ENCODE measurements around the gene FBXO11. TPM values are rescaled to one million over a fixed set of nuclear protein-coding genes. Genes with fewer than 3 reads are reported as not detected.

Gene FBXO11
- total RNA-seq, 1 experiment from 2014 or later = 43.8 TPM

DNA sequence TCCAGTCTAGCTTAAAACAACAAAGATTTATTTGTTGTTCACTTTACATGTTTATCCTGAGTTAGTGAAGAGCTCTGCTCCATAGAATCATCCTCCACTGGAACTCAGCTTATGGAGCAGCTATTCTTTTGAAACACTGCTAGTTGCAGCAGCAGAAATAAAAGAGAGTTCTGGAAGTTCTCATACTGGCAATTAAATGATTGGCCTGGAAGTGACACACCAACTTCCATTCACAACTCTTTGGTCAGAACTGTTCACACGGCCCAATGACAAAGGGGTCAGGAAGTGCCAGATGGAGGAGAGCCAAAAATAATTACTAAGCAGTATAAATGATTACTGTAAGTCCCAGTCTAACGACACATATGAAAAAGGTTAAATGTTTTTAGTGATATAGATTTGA is 39.1 kb downstream of the FBXO11 start:
- Mint-ChIP-seq H3K27me3 (ENCODE audit: low read depth) (no peaks in the 10 kb centered on the region), H3K9me3 (no peaks in the 10 kb centered on the region), H3K4me1 (peaks cover 50% of the 10 kb centered on the region), H3K27ac (no peak overlapping the region; the same call in 1 of the 2 replicates), H3K36me3 (no peaks in the 10 kb centered on the region), H3K4me3 (no peak overlapping the region)
- ATAC-seq (no peak), DNase-seq (ENCODE audit: low spot score) (no peak)
- POLR2A ChIA-PET = no interaction called here
- TF ChIP-seq MYBL2 (CRISPR knock-in tag; IDR thresholded peaks at IDR 0.05) (no peak), ZNF219 (CRISPR knock-in tag; IDR thresholded peaks at IDR 0.05; ENCODE audit: borderline replicate concordance) (no peak)
- TF ChIP-seq, protein P1, sequence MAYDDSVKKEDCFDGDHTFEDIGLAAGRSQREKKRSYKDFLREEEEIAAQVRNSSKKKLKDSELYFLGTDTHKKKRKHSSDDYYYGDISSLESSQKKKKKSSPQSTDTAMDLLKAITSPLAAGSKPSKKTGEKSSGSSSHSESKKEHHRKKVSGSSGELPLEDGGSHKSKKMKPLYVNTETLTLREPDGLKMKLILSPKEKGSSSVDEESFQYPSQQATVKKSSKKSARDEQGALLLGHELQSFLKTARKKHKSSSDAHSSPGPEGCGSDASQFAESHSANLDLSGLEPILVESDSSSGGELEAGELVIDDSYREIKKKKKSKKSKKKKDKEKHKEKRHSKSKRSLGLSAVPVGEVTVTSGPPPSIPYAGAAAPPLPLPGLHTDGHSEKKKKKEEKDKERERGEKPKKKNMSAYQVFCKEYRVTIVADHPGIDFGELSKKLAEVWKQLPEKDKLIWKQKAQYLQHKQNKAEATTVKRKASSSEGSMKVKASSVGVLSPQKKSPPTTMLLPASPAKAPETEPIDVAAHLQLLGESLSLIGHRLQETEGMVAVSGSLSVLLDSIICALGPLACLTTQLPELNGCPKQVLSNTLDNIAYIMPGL (CRISPR knock-in tag; IDR thresholded peaks at IDR 0.05) = no peak
- CTCF ChIA-PET = interaction anchor here (0.8 kb wide), 1 partner anchor 240 kb away, joined by 3 read pairs; no protein-coding TSS in a partner anchor

DNA sequence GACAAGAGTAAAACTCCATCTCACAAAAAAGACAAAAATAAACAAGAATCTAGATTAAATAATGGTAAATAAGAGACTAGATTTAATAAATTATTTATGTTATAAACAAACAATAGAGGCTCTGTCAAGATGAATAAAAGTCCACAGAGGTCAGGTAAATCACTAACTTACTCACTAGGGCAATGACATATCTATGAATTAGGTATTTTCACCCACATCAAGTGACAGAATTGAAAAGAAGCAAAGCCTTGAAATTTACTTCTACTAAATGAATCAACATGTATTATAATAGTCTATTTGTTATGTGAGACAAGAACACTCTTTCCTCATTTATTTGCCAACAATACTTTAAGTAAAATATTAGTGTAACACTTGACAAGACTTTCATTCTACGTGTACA is 41.7 kb downstream of the FBXO11 start:
- Mint-ChIP-seq H3K27me3 (ENCODE audit: low read depth) (no peaks in the 10 kb centered on the region), H3K9me3 (no peaks in the 10 kb centered on the region), H3K4me1 (peaks cover 24% of the 10 kb centered on the region), H3K36me3 (no peaks in the 10 kb centered on the region), H3K27ac (no peak overlapping the region), H3K4me3 (no peak overlapping the region)
- DNase-seq (ENCODE audit: low spot score) = no peak
- TF ChIP-seq, protein P2, sequence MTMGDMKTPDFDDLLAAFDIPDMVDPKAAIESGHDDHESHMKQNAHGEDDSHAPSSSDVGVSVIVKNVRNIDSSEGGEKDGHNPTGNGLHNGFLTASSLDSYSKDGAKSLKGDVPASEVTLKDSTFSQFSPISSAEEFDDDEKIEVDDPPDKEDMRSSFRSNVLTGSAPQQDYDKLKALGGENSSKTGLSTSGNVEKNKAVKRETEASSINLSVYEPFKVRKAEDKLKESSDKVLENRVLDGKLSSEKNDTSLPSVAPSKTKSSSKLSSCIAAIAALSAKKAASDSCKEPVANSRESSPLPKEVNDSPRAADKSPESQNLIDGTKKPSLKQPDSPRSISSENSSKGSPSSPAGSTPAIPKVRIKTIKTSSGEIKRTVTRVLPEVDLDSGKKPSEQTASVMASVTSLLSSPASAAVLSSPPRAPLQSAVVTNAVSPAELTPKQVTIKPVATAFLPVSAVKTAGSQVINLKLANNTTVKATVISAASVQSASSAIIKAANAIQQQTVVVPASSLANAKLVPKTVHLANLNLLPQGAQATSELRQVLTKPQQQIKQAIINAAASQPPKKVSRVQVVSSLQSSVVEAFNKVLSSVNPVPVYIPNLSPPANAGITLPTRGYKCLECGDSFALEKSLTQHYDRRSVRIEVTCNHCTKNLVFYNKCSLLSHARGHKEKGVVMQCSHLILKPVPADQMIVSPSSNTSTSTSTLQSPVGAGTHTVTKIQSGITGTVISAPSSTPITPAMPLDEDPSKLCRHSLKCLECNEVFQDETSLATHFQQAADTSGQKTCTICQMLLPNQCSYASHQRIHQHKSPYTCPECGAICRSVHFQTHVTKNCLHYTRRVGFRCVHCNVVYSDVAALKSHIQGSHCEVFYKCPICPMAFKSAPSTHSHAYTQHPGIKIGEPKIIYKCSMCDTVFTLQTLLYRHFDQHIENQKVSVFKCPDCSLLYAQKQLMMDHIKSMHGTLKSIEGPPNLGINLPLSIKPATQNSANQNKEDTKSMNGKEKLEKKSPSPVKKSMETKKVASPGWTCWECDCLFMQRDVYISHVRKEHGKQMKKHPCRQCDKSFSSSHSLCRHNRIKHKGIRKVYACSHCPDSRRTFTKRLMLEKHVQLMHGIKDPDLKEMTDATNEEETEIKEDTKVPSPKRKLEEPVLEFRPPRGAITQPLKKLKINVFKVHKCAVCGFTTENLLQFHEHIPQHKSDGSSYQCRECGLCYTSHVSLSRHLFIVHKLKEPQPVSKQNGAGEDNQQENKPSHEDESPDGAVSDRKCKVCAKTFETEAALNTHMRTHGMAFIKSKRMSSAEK (CRISPR knock-in tag; IDR thresholded peaks at IDR 0.05; ENCODE audit: borderline replicate concordance) = no peak
- TF ChIP-seq MXD4 (CRISPR knock-in tag; IDR thresholded peaks at IDR 0.05; ENCODE audit: borderline replicate concordance) (no peak), ZNF138 (CRISPR knock-in tag; conservative IDR thresholded peaks at IDR 0.05) (no peak), ESRRA (CRISPR knock-in tag; IDR thresholded peaks at IDR 0.05; ENCODE audit: borderline replicate concordance) (no peak), NR2C2 (CRISPR knock-in tag; IDR thresholded peaks at IDR 0.05) (no peak), IRF2 (CRISPR knock-in tag; IDR thresholded peaks at IDR 0.05; ENCODE audit: borderline replicate concordance, low read depth) (no peak), TEAD1 (CRISPR knock-in tag; IDR thresholded peaks at IDR 0.05) (no peak), ZNF121 (CRISPR knock-in tag; IDR thresholded peaks at IDR 0.05) (no peak), CREM (CRISPR knock-in tag; IDR thresholded peaks at IDR 0.05) (no peak)
- TF ChIP-seq, protein P3, sequence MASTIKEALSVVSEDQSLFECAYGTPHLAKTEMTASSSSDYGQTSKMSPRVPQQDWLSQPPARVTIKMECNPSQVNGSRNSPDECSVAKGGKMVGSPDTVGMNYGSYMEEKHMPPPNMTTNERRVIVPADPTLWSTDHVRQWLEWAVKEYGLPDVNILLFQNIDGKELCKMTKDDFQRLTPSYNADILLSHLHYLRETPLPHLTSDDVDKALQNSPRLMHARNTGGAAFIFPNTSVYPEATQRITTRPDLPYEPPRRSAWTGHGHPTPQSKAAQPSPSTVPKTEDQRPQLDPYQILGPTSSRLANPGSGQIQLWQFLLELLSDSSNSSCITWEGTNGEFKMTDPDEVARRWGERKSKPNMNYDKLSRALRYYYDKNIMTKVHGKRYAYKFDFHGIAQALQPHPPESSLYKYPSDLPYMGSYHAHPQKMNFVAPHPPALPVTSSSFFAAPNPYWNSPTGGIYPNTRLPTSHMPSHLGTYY (CRISPR knock-in tag; IDR thresholded peaks at IDR 0.05) = no peak
- TF ChIP-seq, protein P4, sequence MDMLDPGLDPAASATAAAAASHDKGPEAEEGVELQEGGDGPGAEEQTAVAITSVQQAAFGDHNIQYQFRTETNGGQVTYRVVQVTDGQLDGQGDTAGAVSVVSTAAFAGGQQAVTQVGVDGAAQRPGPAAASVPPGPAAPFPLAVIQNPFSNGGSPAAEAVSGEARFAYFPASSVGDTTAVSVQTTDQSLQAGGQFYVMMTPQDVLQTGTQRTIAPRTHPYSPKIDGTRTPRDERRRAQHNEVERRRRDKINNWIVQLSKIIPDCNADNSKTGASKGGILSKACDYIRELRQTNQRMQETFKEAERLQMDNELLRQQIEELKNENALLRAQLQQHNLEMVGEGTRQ (CRISPR knock-in tag; IDR thresholded peaks at IDR 0.05) = no peak
- ChIA-PET POLR2A (no interaction called here), CTCF (no interaction called here)
- ATAC-seq = no peak

DNA sequence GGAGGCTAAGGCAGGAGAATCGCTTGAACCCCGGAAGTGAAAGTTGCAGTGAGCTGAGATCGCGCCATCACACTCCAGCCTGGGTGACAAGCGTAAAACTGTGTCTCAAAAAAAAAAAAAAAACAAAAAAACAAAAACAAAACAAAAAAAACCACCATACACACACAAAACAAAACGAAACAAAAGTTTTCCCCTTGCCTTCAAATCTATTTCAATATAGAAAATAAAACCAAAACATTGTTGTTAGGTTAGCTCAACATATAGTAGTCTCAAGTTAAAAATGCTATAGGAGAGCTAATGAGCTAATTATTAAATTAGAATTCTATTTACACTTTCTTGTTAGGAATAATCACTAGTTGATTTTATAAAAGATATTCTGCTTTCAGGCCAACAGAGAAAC is 43.3 kb downstream of the FBXO11 start:
- H3K4me1 Mint-ChIP-seq = peaks cover 11% of the 10 kb centered on the region

More for the DNA sequence above, 43.3 kb downstream of the FBXO11 start:
- Mint-ChIP-seq H3K36me3 (no peaks in the 10 kb centered on the region), H3K9me3 (no peaks in the 10 kb centered on the region), H3K4me3 (no peak overlapping the region), H3K27me3 (ENCODE audit: low read depth) (no peaks in the 10 kb centered on the region), H3K27ac (no peak overlapping the region)
- CTCF ChIA-PET = interaction anchor here (0.6 to 2.1 kb wide), 2 partner anchors 44 to 75 kb away, joined by 3 to 7 read pairs; no protein-coding TSS in a partner anchor
- no peak for DNase-seq (ENCODE audit: low spot score)
- no peak for ATAC-seq
- TF ChIP-seq, protein P1 (CRISPR knock-in tag; IDR thresholded peaks at IDR 0.05) = no peak
- TF ChIP-seq, protein P5, sequence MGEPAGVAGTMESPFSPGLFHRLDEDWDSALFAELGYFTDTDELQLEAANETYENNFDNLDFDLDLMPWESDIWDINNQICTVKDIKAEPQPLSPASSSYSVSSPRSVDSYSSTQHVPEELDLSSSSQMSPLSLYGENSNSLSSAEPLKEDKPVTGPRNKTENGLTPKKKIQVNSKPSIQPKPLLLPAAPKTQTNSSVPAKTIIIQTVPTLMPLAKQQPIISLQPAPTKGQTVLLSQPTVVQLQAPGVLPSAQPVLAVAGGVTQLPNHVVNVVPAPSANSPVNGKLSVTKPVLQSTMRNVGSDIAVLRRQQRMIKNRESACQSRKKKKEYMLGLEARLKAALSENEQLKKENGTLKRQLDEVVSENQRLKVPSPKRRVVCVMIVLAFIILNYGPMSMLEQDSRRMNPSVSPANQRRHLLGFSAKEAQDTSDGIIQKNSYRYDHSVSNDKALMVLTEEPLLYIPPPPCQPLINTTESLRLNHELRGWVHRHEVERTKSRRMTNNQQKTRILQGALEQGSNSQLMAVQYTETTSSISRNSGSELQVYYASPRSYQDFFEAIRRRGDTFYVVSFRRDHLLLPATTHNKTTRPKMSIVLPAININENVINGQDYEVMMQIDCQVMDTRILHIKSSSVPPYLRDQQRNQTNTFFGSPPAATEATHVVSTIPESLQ (CRISPR knock-in tag; IDR thresholded peaks at IDR 0.05) = no peak
- POLR2A ChIA-PET = interaction anchor here (0.7 kb wide), 1 partner anchor 42 kb away, joined by 4 read pairs; no protein-coding TSS in a partner anchor
